Cardiac fibroblast (primary cell): Measurements from ENCODE around the gene BUD23.

Source experiments
- DNase-seq, 2 donors: peaks; one replicate each; pipeline versions ENCODE4 v3.0.0 to v3.0.0-alpha.2; 2010; ENCODE audit warnings: low read depth in 2 of 2
- H3K4me3 ChIP-seq, 2 donors: replicated peaks in 1 of 2; 1 replicate in 1 of 2; 2 replicates in 1 of 2; pipeline ENCODE4 v1.5.1; 2011; ENCODE audit warnings: low read depth in 2 of 2, low read length in 2 of 2, mild to moderate bottlenecking in 2 of 2, moderate library complexity in 1 of 2
- TF ChIP-seq, protein P1 (sequence below): IDR thresholded peaks from one replicate; pipeline ENCODE4 v1.5.1; 2011; ENCODE audit warnings: low read depth, mild to moderate bottlenecking, low read length, inconsistent platforms

BUD23 gene

DNA sequence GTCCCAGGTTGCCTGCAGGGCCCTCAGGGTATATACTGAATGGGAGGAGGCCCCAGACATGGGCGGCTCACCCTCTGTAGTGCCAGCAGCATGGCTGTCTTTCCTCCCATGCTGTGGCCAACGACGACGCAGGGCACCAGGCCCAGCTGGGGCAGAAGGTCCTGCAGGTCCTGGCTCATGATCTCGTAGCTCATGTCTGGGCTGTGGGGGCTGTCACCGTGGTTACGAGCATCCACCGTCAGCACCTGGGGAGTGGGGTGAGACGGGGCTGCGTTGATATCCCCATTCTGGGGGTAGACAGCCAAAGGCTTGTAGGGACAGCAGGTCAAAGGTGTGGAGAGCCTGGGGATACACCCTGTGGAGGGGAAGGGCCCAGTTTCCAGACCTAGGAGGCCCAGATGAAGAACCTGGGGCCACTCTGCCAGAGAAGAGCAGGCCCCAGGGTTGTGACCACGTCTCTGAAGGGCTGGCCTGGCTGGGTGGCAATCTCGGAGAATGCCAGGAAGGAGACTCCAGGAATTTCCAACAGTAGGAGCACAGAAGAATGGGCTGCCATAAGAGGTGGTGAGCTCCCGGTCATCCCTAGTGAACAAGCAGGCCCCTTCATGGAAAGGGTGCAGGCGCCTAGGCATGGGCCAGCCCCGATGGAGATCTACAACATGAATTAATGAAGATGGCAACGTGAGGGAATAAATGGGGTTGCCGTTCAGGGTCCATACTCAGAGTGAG, 54.3 kb downstream of the BUD23 start:
- TF ChIP-seq, protein P1, sequence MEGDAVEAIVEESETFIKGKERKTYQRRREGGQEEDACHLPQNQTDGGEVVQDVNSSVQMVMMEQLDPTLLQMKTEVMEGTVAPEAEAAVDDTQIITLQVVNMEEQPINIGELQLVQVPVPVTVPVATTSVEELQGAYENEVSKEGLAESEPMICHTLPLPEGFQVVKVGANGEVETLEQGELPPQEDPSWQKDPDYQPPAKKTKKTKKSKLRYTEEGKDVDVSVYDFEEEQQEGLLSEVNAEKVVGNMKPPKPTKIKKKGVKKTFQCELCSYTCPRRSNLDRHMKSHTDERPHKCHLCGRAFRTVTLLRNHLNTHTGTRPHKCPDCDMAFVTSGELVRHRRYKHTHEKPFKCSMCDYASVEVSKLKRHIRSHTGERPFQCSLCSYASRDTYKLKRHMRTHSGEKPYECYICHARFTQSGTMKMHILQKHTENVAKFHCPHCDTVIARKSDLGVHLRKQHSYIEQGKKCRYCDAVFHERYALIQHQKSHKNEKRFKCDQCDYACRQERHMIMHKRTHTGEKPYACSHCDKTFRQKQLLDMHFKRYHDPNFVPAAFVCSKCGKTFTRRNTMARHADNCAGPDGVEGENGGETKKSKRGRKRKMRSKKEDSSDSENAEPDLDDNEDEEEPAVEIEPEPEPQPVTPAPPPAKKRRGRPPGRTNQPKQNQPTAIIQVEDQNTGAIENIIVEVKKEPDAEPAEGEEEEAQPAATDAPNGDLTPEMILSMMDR: no peak
- DNase-seq: no peak
- peak overlapping the region; percentile 79 to 88 for H3K4me3 ChIP-seq

DNA sequence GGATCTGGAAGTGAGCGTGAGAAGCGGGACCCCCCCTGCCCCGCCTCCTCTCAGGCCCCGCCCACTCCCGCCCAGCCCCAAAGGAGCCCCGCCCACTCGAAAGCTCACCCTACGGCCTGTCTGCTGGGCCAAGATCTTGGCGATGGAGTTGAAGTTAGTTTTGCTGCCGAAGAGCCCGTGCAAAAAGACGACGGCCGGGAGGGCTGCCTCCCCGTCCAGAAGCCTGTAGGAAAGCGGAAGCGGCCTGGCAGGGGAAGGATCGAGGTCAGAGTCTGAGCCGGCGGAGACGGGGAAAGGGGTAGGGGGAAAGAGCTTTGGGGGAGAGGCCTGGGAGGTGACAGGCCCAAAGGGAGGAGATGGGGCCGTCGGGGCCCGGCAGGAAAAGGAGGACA, 54.8 kb downstream of the BUD23 start:
- DNase-seq: peak; percentile 54 to 69
- H3K4me3 ChIP-seq: peak overlapping the region; percentile 79 to 88
- TF ChIP-seq, protein P1: no peak

DNA sequence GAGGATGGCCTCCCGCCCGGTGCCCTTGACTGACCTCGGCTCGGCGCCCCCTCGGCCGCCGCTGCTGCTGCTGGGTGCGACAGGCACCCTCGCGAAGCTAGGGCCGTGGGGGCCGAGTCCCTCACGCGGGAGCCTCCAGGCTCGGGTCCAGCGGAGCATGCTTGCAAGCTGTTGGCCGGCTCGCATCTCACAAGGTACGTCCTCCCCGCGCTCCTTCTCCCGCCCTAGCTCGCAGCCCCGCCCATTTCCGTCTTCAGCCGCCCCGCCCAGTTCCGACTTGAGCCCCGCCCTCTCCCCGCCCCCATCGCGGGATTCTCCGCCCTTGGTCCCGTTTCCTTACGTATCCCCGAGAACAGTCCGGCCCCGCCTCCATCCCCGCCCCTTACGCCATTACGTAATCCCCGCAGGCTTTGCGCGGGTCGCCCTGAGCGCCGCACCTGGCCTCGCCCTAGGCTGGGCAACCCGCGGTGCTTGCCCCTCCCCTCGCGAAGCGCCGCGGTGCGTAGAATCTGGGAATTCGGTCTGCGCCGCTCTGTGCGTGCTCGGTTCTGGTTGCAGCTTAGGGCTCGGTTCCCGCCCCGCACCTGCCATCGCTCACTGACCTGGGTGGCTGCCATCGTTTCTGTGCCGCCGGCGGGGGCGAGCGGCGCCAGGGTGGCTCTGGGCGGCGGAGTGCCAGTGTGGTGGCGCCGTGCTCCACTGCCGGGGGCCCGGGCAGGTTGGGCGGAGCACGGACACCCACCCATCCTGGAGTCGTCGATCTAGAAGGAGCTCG, 55.4 kb downstream of the BUD23 start, which contains the start of gene ABHD11:
Gene ABHD11, minus strand, starts transcription at position 191 of the 775 bp plus-strand sequence. Its CDS starts 32 bp downstream, at position 159.
- TF ChIP-seq, protein P1: no peak
- peak; percentile 98 for DNase-seq
- H3K4me3 ChIP-seq: peak within 1 kb of the TSS; percentile 79 to 88

DNA sequence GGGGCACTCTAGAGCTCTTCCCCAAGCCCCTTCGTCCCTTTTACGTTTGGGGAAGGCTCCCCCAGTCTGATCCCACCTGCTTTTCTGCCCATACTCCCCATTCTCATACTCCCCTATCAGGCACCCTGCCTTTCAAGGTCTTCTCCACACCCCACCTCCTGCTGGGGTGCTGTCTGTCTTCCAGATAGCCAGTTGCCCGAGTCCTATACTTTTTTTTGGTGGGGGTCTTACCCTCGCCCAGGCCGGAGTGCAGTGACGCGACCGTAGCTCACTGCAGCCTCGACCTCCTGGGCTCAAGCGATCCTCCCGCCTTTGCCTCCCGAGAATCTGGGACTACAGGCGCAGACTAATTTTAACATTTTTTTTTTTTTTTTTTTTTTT, 56.0 kb downstream of the BUD23 start:
- no peak for DNase-seq
- H3K4me3 ChIP-seq: peak overlapping the region; percentile 79 to 88
- TF ChIP-seq, protein P1: no peak

DNA sequence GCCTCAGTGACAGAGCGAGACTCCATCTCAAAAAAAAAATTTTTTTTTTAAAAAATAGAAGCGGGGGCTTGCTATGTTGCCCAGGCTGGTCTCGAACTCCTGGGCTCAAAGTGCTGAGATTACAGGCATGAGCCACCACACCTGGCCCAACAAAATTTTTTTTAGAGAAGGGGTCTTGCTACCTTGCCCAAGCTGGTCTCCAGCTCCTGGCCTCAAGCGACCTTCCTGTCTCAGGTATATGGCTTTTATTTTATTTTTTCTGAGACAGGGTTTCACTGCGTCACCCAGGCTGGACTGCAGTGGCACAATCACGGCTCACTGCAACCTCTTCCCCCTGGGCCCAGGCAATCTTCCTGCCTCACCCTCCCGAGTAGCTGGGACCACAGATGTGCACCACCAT, 56.8 kb downstream of the BUD23 start:
- TF ChIP-seq, protein P1: no peak
- no peak for DNase-seq
- H3K4me3 ChIP-seq: no peak overlapping the region

DNA sequence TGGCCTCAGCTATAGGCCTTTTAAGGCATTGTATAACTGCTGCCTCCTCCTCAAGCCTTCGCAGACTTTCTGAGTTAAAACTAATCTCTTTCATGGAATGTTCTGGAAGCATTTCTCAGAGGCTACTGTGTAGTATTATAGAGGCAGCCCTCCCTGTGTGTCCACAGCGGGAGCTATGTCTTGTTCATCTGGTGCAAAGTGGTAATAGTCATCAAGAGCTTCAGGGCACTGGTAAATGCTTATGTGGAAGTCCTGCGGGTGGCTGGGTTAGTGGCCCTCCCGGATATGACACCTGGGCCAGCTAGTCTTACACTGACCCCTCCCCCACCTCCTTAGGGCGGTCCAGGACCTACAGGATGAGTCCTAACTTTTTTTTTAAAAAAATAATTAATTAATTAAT, 57.4 kb downstream of the BUD23 start:
- H3K4me3 ChIP-seq: no peak overlapping the region
- TF ChIP-seq, protein P1: no peak
- no peak for DNase-seq
